DND-41 (cell line): Measurements from ENCODE around the gene BRAF.

ENCODE experiments used
- EZH2 ChIP-seq: IDR thresholded peaks from 3 replicates; pipeline ENCODE4 v1.6.1; 2012; ENCODE audit warnings: borderline replicate concordance, low read depth, mild to moderate bottlenecking, moderate library complexity, low read length, inconsistent platforms; ENCODE audit not compliant: severe bottlenecking
- TF ChIP-seq, protein P1 (sequence below): IDR thresholded peaks from 2 replicates; pipeline ENCODE4 v1.5.1; 2012; ENCODE audit warnings: borderline replicate concordance, low read length, moderate library complexity, mild to moderate bottlenecking; ENCODE audit not compliant: poor library complexity, severe bottlenecking; ENCODE audit errors: extremely low read depth

DNA sequence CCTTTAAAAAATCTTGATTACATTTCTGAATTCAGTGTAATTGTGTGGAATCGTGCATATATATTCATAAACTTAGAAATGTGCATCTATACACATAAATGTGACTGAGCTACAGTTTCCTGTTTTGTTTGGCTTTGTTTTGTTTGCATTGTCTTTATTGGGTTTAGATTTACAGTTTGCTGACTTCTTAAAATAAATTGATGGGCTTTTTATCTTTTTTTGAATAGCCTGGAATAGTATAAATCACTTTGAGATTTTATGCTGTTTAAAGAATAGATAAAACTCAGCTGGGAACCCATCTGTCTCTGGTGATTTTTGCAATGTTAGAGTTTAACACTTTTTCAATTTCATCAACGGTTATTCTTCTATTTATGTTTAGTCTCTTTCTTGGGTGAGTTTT, 21.2 kb upstream of the BRAF start:
- TF ChIP-seq, protein P1, sequence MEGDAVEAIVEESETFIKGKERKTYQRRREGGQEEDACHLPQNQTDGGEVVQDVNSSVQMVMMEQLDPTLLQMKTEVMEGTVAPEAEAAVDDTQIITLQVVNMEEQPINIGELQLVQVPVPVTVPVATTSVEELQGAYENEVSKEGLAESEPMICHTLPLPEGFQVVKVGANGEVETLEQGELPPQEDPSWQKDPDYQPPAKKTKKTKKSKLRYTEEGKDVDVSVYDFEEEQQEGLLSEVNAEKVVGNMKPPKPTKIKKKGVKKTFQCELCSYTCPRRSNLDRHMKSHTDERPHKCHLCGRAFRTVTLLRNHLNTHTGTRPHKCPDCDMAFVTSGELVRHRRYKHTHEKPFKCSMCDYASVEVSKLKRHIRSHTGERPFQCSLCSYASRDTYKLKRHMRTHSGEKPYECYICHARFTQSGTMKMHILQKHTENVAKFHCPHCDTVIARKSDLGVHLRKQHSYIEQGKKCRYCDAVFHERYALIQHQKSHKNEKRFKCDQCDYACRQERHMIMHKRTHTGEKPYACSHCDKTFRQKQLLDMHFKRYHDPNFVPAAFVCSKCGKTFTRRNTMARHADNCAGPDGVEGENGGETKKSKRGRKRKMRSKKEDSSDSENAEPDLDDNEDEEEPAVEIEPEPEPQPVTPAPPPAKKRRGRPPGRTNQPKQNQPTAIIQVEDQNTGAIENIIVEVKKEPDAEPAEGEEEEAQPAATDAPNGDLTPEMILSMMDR, result no peak
- no peak for TF ChIP-seq EZH2
